ENCODE measurements around the gene ESYT3.

GRCh38 chr3:138434875-138435772 lies 708 bp downstream of the ESYT3 start:
- TF ChIP-seq CTCF (IDR thresholded peaks at IDR 0.05) (no peak), POLR2AphosphoS5 (IDR thresholded peaks at IDR 0.05) (no peak), POLR2A (IDR thresholded peaks at IDR 0.05) (no peak)

Measured in breast epithelium (tissue), 3 donors.